GM12892 (cell line): Measurements from ENCODE around the gene FRAS1.

ENCODE experiments used
- POLR2AphosphoS5 ChIP-seq: IDR thresholded peaks from 2 replicates; pipeline ENCODE4 v1.6.1; 2011; ENCODE audit warnings: low read depth, low read length, control low read depth
- TAF1 ChIP-seq: IDR thresholded peaks from 2 replicates; pipeline ENCODE4 v1.6.1; 2011; ENCODE audit warnings: low read depth, mild to moderate bottlenecking, control low read depth, low read length, borderline replicate concordance

- TF ChIP-seq TAF1 = no peak
- no peak for TF ChIP-seq POLR2AphosphoS5
These were observed 112.6 kb downstream of the FRAS1 start for GRCh38 chr4:78169728-78170127.
